Measurements from ENCODE around the gene GRM8.

Gene GRM8

GRCh38 chr7:126957443-126957842 lies 295.3 kb downstream of the GRM8 start:
- DNase-seq (ENCODE audit: insufficient read length, low spot score) (no peak), FAIRE-seq (no peak)
- TF ChIP-seq, protein P1, sequence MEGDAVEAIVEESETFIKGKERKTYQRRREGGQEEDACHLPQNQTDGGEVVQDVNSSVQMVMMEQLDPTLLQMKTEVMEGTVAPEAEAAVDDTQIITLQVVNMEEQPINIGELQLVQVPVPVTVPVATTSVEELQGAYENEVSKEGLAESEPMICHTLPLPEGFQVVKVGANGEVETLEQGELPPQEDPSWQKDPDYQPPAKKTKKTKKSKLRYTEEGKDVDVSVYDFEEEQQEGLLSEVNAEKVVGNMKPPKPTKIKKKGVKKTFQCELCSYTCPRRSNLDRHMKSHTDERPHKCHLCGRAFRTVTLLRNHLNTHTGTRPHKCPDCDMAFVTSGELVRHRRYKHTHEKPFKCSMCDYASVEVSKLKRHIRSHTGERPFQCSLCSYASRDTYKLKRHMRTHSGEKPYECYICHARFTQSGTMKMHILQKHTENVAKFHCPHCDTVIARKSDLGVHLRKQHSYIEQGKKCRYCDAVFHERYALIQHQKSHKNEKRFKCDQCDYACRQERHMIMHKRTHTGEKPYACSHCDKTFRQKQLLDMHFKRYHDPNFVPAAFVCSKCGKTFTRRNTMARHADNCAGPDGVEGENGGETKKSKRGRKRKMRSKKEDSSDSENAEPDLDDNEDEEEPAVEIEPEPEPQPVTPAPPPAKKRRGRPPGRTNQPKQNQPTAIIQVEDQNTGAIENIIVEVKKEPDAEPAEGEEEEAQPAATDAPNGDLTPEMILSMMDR (IDR thresholded peaks at IDR 0.05; ENCODE audit: insufficient read depth, missing control alignments) = no peak

DNA sequence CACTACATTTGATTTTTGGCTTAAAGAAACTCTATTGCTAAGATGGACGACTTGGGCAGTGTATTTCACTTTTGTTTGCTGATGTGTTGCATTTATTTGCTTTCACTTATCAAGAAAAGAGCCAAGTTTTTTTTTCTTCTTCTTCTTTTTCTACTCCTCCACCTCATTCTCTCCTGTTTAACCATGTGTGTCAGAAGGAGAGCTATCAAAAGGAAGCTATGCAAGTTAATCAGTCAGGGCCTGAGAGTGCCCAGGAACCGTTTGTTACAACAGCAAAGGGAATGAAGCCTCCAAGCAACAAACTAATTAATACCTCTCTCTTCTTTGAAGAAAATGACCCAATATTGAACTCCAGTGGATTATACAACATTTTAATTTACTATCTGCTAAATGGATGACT lies 299.3 kb downstream of the GRM8 start:
- DNase-seq (ENCODE audit: insufficient read length, low spot score) (no peak), FAIRE-seq (no peak)
- TF ChIP-seq, protein P1 (IDR thresholded peaks at IDR 0.05; ENCODE audit: insufficient read depth, missing control alignments) = no peak

DNA sequence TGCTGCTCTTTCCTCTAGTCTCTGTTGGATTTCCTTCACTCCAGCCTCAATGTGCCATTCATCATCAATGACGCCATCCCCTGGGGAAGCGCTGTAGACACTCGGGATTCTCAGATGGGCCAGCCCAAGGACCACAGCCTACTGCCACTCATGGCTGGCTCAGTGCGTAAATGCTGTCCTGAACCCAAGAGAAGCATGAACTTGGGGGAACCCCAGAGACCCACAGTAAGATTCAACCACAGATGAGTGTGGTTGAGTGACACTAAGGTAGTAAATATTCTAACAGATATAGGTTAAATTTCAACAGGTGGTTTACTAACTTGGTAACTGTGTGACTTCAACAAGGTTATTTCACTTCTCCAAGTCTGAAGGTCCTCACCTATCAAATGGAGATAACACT lies 304.1 kb downstream of the GRM8 start:
- no peak for DNase-seq (ENCODE audit: insufficient read length, low spot score)
- FAIRE-seq = no peak
- TF ChIP-seq, protein P1 (IDR thresholded peaks at IDR 0.05; ENCODE audit: insufficient read depth, missing control alignments) = no peak

- TF ChIP-seq, protein P1 (IDR thresholded peaks at IDR 0.05; ENCODE audit: insufficient read depth, missing control alignments) = no peak
- FAIRE-seq = no peak
- DNase-seq (ENCODE audit: insufficient read length, low spot score) = no peak
Measured at GRCh38 chr7:126940723-126941307, 311.9 kb downstream of the GRM8 start.

DNA sequence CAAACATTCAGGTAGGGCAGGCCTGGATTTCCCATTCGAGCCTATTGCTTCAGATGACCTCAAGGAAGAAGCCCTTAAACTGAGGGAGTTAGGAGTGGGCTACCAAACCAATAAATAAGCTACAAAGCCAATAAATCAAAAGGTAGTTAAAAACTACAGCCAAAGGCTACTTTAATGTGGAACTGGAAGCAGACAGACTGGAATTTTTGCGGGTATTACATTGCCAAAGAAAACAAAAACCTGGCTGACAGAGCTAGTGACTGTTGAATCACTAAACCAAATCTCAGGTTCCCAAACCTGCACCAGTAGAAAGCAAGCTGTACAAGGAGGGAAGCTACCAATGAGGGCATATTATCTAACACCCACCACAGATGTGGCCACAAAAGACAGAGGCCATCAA lies 315.6 kb downstream of the GRM8 start:
- FAIRE-seq (no peak), DNase-seq (ENCODE audit: insufficient read length, low spot score) (no peak)
- TF ChIP-seq, protein P1 (IDR thresholded peaks at IDR 0.05; ENCODE audit: insufficient read depth, missing control alignments) = no peak

DNA sequence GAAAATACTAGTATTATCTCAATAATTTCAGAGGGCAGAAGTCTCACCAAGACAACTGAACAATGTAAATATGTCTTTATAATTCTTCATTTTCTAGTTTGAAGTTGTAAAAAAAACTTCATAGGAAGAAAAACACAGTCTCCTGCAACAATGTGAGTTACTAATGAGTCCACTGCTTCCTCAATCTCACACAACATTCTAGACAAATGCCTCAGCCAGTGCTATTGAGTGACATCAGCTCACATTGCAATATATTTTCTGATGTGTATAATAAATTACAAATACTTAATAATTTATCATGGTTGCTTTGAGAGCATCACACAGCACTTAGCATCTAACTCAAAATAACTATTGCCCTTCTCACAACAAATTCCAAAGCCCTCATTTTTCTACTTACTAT lies 321.2 kb downstream of the GRM8 start:
- FAIRE-seq (no peak), DNase-seq (ENCODE audit: insufficient read length, low spot score) (no peak)
- TF ChIP-seq, protein P1 (IDR thresholded peaks at IDR 0.05; ENCODE audit: insufficient read depth, missing control alignments) = no peak

DNA sequence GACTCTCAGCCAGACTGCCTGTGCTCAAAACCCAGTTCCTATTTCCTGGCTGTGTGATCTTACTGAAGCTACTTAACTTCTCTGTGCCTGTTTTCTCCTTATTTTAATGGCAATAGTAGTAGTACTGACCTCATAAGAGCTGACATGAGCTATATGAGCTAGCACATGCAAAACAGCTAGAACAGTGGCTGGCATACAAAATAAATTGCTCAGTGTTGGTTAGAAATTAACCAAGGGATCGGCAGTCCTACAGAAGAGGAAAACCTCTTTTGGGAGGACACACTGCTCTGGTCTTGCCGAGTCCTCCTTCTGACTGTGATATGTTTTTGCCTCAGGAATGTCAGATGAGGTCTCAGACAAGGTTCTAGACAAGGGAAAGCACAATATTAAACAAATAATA lies 322.6 kb downstream of the GRM8 start:
- TF ChIP-seq, protein P1 (IDR thresholded peaks at IDR 0.05; ENCODE audit: insufficient read depth, missing control alignments) = no peak
- FAIRE-seq (no peak), DNase-seq (ENCODE audit: insufficient read length, low spot score) (no peak)
